KBM-7 (cell line): ENCODE data around the gene GDPD3.

Experiments used
- DNase-seq: peaks from one replicate; pipeline ENCODE4 v3.0.0-alpha.2; 2015
- in situ Hi-C: fragments of 300-500 bp; cut with MboI; formaldehyde crosslinking; loops from 2 replicates; pipeline ENCODE4 v1.14.3; 2020; ENCODE audit warnings: low sequenced_read_pairs, low pct_unique_long_range_greater_than_20kb, mixed read lengths

Gene GDPD3

GRCh38 chr16:30065102-30065942, 48.0 kb downstream of the GDPD3 start, which contains the start of gene ALDOA:
Gene ALDOA (plus strand): TSS chr16:30065760. CDS start chr16:30066898, 1,138 bp downstream.
- in situ Hi-C loops = no loop called here

DNA sequence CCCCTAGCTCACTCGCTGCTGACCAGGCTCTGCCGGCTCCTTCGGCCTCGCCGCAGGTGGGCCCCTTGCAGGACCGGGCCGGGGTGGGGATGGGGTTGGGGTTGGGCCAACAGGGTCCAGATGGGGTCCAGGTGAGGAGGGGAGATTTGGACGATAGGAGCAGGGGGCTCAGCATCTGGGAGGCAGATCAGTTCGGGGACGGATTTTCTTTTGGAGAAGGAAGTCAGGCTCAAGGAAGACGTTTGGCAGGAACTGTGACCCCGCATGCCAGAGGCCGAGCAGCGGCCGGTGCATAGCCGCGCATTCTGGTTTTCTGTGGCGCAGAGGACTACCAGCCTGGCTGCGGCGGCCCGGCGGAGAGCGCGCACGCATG, 48.6 kb downstream of the GDPD3 start:
- DNase-seq = no peak
- in situ Hi-C loops = no loop called here

More at GRCh38 chr16:30065102-30065942, 48.0 kb downstream of the GDPD3 start, which contains the start of gene ALDOA:
- DNase-seq = peak; percentile 100

GRCh38 chr16:30063893-30064728, 49.2 kb downstream of the GDPD3 start:
- peak; percentile 81 for DNase-seq
- in situ Hi-C loops = no loop called here

- no peak for DNase-seq
- in situ Hi-C loops = no loop called here
Measured at GRCh38 chr16:30063278-30063892, 50.0 kb downstream of the GDPD3 start.

DNA sequence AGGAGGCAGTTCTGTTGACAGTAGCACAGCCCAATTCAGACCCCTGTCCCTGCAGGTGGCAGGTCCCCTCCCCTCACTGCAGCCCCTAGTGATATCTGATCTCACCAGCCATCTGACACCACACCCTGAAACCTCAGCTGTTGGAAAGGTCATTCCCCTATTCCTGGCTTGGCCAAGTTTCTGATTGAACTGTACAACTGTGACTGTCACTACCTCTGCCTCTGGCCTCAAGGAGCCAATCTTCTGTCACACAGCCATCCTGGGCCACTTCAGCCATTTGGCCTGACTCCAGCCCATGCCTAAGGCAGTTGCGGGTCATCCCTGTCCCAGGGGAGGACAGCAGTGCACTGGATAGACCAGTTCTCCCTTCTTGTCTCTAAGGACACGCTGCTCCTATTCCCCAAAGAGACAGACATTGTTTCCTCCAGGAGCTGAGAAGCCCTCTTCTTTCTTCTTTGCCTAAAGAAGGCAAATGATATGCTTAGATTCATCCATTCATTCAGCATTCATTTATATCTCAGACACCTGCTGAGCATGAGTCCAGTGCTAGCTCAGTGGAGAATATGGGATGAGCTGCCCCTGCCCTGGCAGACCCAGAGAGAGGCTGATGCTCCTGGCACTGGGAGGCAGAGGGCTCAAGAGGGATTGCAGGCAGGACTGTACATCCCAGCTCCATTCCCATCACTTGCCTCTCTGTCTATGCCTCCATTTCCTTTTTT, 52.3 kb downstream of the GDPD3 start:
- DNase-seq = no peak
- in situ Hi-C loops = no loop called here

GRCh38 chr16:30060346-30060745, 53.0 kb downstream of the GDPD3 start:
- no peak for DNase-seq
- in situ Hi-C loops = no loop called here

DNA sequence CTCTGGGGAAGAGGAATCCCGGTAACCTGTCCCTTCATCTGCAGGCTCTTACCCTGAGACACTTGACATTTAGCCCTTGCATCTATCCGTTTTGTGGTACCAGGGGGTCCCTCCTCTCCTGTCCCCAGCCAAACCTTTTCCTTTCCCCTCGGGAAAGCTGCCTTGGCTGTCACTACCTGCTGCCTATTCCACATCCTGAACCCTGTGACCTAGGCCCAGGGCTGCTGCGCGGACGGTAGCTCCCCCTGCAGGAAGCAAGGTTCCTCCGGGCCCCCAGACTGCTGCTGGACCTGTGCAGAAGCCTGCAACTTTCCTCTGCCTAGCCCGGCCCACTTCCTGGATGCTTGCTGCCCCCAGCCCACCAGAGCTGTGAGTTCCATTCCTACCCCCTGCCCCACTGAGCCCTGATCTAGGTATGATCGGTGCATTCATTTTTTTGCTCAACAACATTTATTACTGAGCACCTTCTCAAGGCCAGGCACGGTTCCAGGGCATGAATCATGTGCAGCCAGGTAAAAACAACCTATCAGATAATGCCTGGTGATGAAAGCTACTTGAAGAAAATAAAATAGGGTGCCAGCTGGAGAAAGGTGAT, 58.3 kb downstream of the GDPD3 start:
- in situ Hi-C loops = no loop called here
- peak; percentile 70 for DNase-seq
